A549 (cell line): Measurements from ENCODE around the gene HHLA2.

Experiments used
- CTCF ChIP-seq: fragments of >200 bp; sonication (Bioruptor Twin); formaldehyde crosslinking; IDR thresholded peaks from 3 replicates; pipeline ENCODE4 v1.5.1; 2016
- EP300 ChIP-seq, 2 experiments: fragments of >200 bp; sonication (Bioruptor Twin); formaldehyde crosslinking; IDR thresholded peaks; 2 replicates in 1 of 2; 3 replicates in 1 of 2; pipeline ENCODE4 v1.6.1; 2016 to 2017

- TF ChIP-seq CTCF = no peak
- no peak for TF ChIP-seq EP300 (IDR thresholded peaks at IDR 0.05)
These were observed 33.6 kb downstream of the HHLA2 start for GRCh38 chr3:108329947-108330346.
